Raji (cell line): ENCODE measurements around the gene EGR2.

Experiments
- POLR2A ChIP-seq: IDR thresholded peaks from 2 replicates; pipeline ENCODE4 v1.6.1; 2011; ENCODE audit warnings: low read depth, low read length, control low read depth; ENCODE audit not compliant: insufficient read depth

The EGR2 gene

GRCh38 chr10:62816331-62817120, at the start of gene EGR2:
Gene EGR2, minus strand, starts transcription at chr10:62816366. Its CDS starts 337 bp downstream, at chr10:62816029.
- TF ChIP-seq POLR2A: no peak

- no peak for TF ChIP-seq POLR2A
Measured at GRCh38 chr10:62862447-62862846, 46.3 kb upstream of the EGR2 start.

GRCh38 chr10:62861507-62861906, 45.3 kb upstream of the EGR2 start:
- TF ChIP-seq POLR2A: no peak

GRCh38 chr10:62860946-62861345, 44.8 kb upstream of the EGR2 start:
- TF ChIP-seq POLR2A: no peak

- TF ChIP-seq POLR2A: no peak
Measured at GRCh38 chr10:62858364-62858763, 42.2 kb upstream of the EGR2 start.

GRCh38 chr10:62856021-62856420, 39.9 kb upstream of the EGR2 start:
- TF ChIP-seq POLR2A: no peak

GRCh38 chr10:62853710-62854109, 37.5 kb upstream of the EGR2 start:
- TF ChIP-seq POLR2A: no peak

GRCh38 chr10:62852961-62853702, 37.0 kb upstream of the EGR2 start:
- TF ChIP-seq POLR2A: no peak

GRCh38 chr10:62851442-62851841, 35.3 kb upstream of the EGR2 start:
- no peak for TF ChIP-seq POLR2A

- no peak for TF ChIP-seq POLR2A
Measured at GRCh38 chr10:62850646-62851045, 34.5 kb upstream of the EGR2 start.

GRCh38 chr10:62847433-62847832, 31.3 kb upstream of the EGR2 start:
- no peak for TF ChIP-seq POLR2A

- TF ChIP-seq POLR2A: no peak
Measured at GRCh38 chr10:62844280-62845011, 28.3 kb upstream of the EGR2 start.

- no peak for TF ChIP-seq POLR2A
Measured at GRCh38 chr10:62843600-62843999, 27.4 kb upstream of the EGR2 start.

- no peak for TF ChIP-seq POLR2A
Measured at GRCh38 chr10:62842983-62843382, 26.8 kb upstream of the EGR2 start.

- TF ChIP-seq POLR2A: no peak
Measured at GRCh38 chr10:62839590-62839989, 23.4 kb upstream of the EGR2 start.

- no peak for TF ChIP-seq POLR2A
Measured at GRCh38 chr10:62831346-62831745, 15.2 kb upstream of the EGR2 start.
